GM12878 (cell line): Measurements from ENCODE around the gene PUS7. TPM values are rescaled to one million over a fixed set of nuclear protein-coding genes. Genes with fewer than 3 reads are reported as not detected.
A peak's percentile ranks its signal among the peaks of the same experiment; 100 is the strongest.

Source experiments
- ASH2L ChIP-seq: fragments of 300-600, 200-600 bp; sonication (generic); IDR thresholded peaks from 2 replicates; pipeline ENCODE4 v1.6.1; 2017; ENCODE audit warnings: low read depth, mild to moderate bottlenecking, borderline replicate concordance
- BCL11A ChIP-seq: IDR thresholded peaks from 2 replicates; pipeline ENCODE4 v1.6.1; 2011; ENCODE audit warnings: low read depth, low read length
- EED ChIP-seq: sonication (generic); IDR thresholded peaks from 2 replicates; pipeline ENCODE4 v1.6.1; 2016; ENCODE audit warnings: antibody characterized with exemption, low read depth
- EGR1 ChIP-seq, 2 experiments: IDR thresholded peaks; 1 replicate in 1 of 2; 2 replicates in 1 of 2; pipeline ENCODE4 v1.6.1; 2011 to 2012; ENCODE audit warnings: low read depth in 2 of 2, low read length in 2 of 2, borderline replicate concordance in 1 of 2, mild to moderate bottlenecking in 1 of 2, moderate library complexity in 1 of 2
- EP300 ChIP-seq, 2 experiments: fragments of 150-350 bp in 1 of 2; IDR thresholded peaks; 2 replicates each; pipeline ENCODE4 v1.6.1; 2011 to 2012; ENCODE audit warnings: low read depth in 2 of 2, low read length in 2 of 2, borderline replicate concordance in 1 of 2, improper control_type of control experiment in 1 of 2, inconsistent platforms in 1 of 2; ENCODE audit not compliant: control insufficient read depth in 1 of 2
- ESRRA ChIP-seq: IDR thresholded peaks from 2 replicates; pipeline ENCODE4 v1.6.1; 2012; ENCODE audit warnings: mild to moderate bottlenecking, low read length, improper control_type of control experiment
- IKZF1 ChIP-seq: fragments of 450-650 bp; conservative IDR thresholded peaks from 2 replicates; pipeline ENCODE4 v1.6.1; 2017; ENCODE audit warnings: antibody characterized with exemption, mild to moderate bottlenecking
- MEF2A ChIP-seq: IDR thresholded peaks from 2 replicates; pipeline ENCODE4 v1.6.1; 2011; ENCODE audit warnings: low read depth, mild to moderate bottlenecking, low read length, moderate library complexity; ENCODE audit not compliant: insufficient read depth
- MXI1 ChIP-seq: fragments of 150-350 bp; IDR thresholded peaks from 2 replicates; pipeline ENCODE4 v1.6.1; 2011; ENCODE audit warnings: low read depth, mild to moderate bottlenecking, inconsistent platforms, low read length, improper control_type of control experiment
- NBN ChIP-seq: fragments of 450-650 bp; IDR thresholded peaks from 2 replicates; pipeline ENCODE4 v1.6.1; 2016
- NFYB ChIP-seq: IDR thresholded peaks from 2 replicates; pipeline ENCODE4 v1.6.1; 2011; ENCODE audit warnings: low read depth, mild to moderate bottlenecking, low read length, improper control_type of control experiment, moderate library complexity; ENCODE audit not compliant: insufficient read depth
- RUNX3 ChIP-seq: IDR thresholded peaks from 2 replicates; pipeline ENCODE4 v1.6.1; 2012; ENCODE audit warnings: low read length, inconsistent platforms
- SMC3 ChIP-seq: IDR thresholded peaks from 2 replicates; pipeline ENCODE4 v1.6.1; 2011; ENCODE audit warnings: low read length, improper control_type of control experiment, borderline replicate concordance
- SP1 ChIP-seq: IDR thresholded peaks from one replicate; pipeline ENCODE4 v1.6.1; 2011; ENCODE audit warnings: low read depth, low read length
- SPI1 ChIP-seq: IDR thresholded peaks from 2 replicates; pipeline ENCODE4 v1.6.1; 2011; ENCODE audit warnings: low read depth, mild to moderate bottlenecking, low read length, moderate library complexity, borderline replicate concordance; ENCODE audit not compliant: insufficient read depth
- SUZ12 ChIP-seq: fragments of 200-600 bp; sonication (generic); IDR thresholded peaks from one replicate; pipeline ENCODE4 v1.6.1; 2018; ENCODE audit warnings: antibody characterized with exemption, mild to moderate bottlenecking; ENCODE audit not compliant: unreplicated experiment
- TCF3 ChIP-seq: IDR thresholded peaks from 2 replicates; pipeline ENCODE4 v1.6.1; 2012; ENCODE audit warnings: low read depth, mild to moderate bottlenecking, low read length, borderline replicate concordance; ENCODE audit not compliant: insufficient read depth
- WRNIP1 ChIP-seq: IDR thresholded peaks from 2 replicates; pipeline ENCODE4 v1.6.1; 2011; ENCODE audit warnings: low read depth, low read length, improper control_type of control experiment, borderline replicate concordance
- ZNF217 ChIP-seq: fragments of 450-650 bp; IDR thresholded peaks from 2 replicates; pipeline ENCODE4 v1.6.1; 2017; ENCODE audit warnings: antibody characterized with exemption, mild to moderate bottlenecking
- ZNF384 ChIP-seq: IDR thresholded peaks from 2 replicates; pipeline ENCODE4 v1.6.1; 2012; ENCODE audit warnings: low read depth, mild to moderate bottlenecking, low read length, improper control_type of control experiment, borderline replicate concordance
- polyA plus RNA-seq, 11 experiments: library from polyadenylated mRNA; depleted of rRNA in 4 of 11; unstranded in 6 of 11; stranded (reverse) in 5 of 11; fragments of >200 nt; fragmentation: Nextera tagmentation in 4 of 11; fragmentation: Illumina TruSeq in 1 of 11; extraction: Ambion mirVana in 4 of 11; extraction: Trizol in 1 of 11; gene quantifications; 1 replicate in 1 of 11; 2 replicates in 10 of 11; pipeline versions ENCODE4 v1.2.1 to v1.2.3, GENCODE V29; 2011 to 2016; ENCODE audit warnings: inconsistent platforms in 2 of 11, missing spikeins in 2 of 11, low read depth in 1 of 11
- total RNA-seq, 4 experiments: library from RNA; depleted of rRNA in 3 of 4; stranded (reverse); fragments of >200 nt in 3 of 4; fragmentation: Illumina TruSeq in 1 of 4; extraction: Trizol in 1 of 4; gene quantifications; 2 replicates each; pipeline versions ENCODE4 v1.2.1 to v1.2.3, GENCODE V29; 2013 to 2021
- TF ChIP-seq, protein P1 (sequence below): fragments of 150-350 bp; IDR thresholded peaks from 2 replicates; pipeline ENCODE4 v1.6.1; 2016; ENCODE audit warnings: low read depth, low read length
- TF ChIP-seq, protein P2 (sequence below): IDR thresholded peaks from 2 replicates; pipeline ENCODE4 v1.6.1; 2012; ENCODE audit warnings: low read depth, low read length, improper control_type of control experiment
- TF ChIP-seq, protein P3 (sequence below): fragments of 450-650 bp; IDR thresholded peaks from 2 replicates; pipeline ENCODE4 v1.6.1; 2017; ENCODE audit warnings: borderline replicate concordance

Gene PUS7
- total and polyA plus RNA-seq, 10 of the 15 experiments (the other 5 are each of a cell fraction or from before 2014, with no cell fraction given): 5.6 to 28.5 (median 22.4) TPM

DNA sequence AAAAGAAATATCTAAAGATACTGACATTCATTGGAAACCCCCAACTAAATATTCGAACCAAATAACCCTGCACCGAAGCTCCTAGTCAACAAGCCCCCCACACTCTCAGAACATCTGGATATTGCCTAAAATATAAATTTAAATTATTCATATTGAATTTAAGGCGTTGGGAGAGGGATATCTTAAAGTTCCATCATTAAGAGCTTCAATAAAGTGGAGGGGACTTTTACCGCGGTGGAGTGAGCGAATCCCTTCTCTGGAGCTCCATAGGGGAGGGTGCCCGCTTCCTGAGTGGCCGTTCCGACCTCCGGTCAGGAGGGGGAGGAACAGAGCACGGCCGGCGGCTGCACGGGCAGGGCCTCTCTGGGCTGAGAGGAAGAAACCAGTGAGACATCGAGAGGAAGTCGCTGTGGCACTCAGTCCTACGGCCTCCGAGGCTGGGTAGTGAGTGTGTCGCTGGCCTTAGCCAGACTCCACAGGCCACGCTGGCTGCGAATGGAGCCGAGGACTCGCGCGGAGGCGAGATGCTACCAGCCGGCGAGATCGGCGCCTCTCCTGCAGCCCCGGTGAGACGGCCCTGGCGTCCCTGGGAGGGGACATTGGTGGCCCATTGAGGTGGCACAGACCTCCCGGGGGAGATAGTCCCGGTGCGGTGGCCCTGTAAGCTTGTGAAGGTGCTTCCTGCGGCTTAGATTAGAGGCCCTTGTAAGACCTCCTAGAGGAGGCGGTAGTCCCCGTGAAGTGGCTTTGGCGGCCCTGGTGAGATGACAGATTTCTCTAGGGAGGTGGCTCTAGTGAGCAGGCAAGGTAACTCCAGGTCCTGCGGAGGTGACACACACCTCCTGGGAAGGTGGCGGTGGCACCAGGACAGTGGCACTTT lies 10.0 kb upstream of the PUS7 start, which contains the start of gene RINT1 (continued):
- TF ChIP-seq, protein P1, sequence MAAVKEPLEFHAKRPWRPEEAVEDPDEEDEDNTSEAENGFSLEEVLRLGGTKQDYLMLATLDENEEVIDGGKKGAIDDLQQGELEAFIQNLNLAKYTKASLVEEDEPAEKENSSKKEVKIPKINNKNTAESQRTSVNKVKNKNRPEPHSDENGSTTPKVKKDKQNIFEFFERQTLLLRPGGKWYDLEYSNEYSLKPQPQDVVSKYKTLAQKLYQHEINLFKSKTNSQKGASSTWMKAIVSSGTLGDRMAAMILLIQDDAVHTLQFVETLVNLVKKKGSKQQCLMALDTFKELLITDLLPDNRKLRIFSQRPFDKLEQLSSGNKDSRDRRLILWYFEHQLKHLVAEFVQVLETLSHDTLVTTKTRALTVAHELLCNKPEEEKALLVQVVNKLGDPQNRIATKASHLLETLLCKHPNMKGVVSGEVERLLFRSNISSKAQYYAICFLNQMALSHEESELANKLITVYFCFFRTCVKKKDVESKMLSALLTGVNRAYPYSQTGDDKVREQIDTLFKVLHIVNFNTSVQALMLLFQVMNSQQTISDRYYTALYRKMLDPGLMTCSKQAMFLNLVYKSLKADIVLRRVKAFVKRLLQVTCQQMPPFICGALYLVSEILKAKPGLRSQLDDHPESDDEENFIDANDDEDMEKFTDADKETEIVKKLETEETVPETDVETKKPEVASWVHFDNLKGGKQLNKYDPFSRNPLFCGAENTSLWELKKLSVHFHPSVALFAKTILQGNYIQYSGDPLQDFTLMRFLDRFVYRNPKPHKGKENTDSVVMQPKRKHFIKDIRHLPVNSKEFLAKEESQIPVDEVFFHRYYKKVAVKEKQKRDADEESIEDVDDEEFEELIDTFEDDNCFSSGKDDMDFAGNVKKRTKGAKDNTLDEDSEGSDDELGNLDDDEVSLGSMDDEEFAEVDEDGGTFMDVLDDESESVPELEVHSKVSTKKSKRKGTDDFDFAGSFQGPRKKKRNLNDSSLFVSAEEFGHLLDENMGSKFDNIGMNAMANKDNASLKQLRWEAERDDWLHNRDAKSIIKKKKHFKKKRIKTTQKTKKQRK: no peak
- peak; percentile 61 for TF ChIP-seq SP1
- TF ChIP-seq WRNIP1: peak; percentile 95; the same call in 1 of the 2 replicates
- no peak for TF ChIP-seq NFYB
- 0 out of 2 replicates have a peak, but pooled peaks have one; percentile 14 for TF ChIP-seq ZNF384
- TF ChIP-seq NBN: peak; percentile 92
- TF ChIP-seq BCL11A: 0 out of 2 replicates have a peak, but pooled peaks have one; percentile 20
- peak; percentile 90 for TF ChIP-seq MXI1
- no peak for TF ChIP-seq SUZ12
- 0 out of 4 replicates have a peak, but pooled peaks of 1 of the 2 experiments have one; percentile 23 for TF ChIP-seq EP300 (IDR thresholded peaks at IDR 0.05; ENCODE audit: borderline replicate concordance in 1 of 2, control insufficient read depth in 1 of 2, low read depth in 2 of 2, low read length in 2 of 2)
- no peak for TF ChIP-seq ESRRA
- TF ChIP-seq, protein P2, sequence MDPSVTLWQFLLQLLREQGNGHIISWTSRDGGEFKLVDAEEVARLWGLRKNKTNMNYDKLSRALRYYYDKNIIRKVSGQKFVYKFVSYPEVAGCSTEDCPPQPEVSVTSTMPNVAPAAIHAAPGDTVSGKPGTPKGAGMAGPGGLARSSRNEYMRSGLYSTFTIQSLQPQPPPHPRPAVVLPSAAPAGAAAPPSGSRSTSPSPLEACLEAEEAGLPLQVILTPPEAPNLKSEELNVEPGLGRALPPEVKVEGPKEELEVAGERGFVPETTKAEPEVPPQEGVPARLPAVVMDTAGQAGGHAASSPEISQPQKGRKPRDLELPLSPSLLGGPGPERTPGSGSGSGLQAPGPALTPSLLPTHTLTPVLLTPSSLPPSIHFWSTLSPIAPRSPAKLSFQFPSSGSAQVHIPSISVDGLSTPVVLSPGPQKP: no peak; the same call in 1 of the 2 replicates
- peak in 1 of 2 experiments; percentile 87; a peak in 2 of 3 replicates for TF ChIP-seq EGR1 (IDR thresholded peaks at IDR 0.05; ENCODE audit: borderline replicate concordance in 1 of 2, low read depth in 2 of 2, low read length in 2 of 2)
- TF ChIP-seq MEF2A: peak; percentile 56; the same call in 1 of the 2 replicates
- TF ChIP-seq, protein P3, sequence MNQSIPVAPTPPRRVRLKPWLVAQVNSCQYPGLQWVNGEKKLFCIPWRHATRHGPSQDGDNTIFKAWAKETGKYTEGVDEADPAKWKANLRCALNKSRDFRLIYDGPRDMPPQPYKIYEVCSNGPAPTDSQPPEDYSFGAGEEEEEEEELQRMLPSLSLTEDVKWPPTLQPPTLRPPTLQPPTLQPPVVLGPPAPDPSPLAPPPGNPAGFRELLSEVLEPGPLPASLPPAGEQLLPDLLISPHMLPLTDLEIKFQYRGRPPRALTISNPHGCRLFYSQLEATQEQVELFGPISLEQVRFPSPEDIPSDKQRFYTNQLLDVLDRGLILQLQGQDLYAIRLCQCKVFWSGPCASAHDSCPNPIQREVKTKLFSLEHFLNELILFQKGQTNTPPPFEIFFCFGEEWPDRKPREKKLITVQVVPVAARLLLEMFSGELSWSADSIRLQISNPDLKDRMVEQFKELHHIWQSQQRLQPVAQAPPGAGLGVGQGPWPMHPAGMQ: no peak
- TF ChIP-seq IKZF1: peak; percentile 80
- 0 out of 2 replicates have a peak, but pooled peaks have one; percentile 30 for TF ChIP-seq ZNF217
- TF ChIP-seq SPI1: peak; percentile 75
- TF ChIP-seq RUNX3: peak; percentile 46; the same call in 1 of the 2 replicates
- peak; percentile 68; the same call in 1 of the 2 replicates for TF ChIP-seq TCF3
- TF ChIP-seq EED: peak; percentile 35; the same call in 1 of the 2 replicates
- 0 out of 2 replicates have a peak, but pooled peaks have one; percentile 14 for TF ChIP-seq SMC3
- TF ChIP-seq ASH2L: 0 out of 2 replicates have a peak, but pooled peaks have one; percentile 53
